Measurements from ENCODE around the gene INTS1. TPM values are rescaled to one million over a fixed set of nuclear protein-coding genes. Genes with fewer than 3 reads are reported as not detected.
"Not testable (repeated sequence)": the region's sequence is repeated elsewhere in the genome, so short reads cannot be mapped to it uniquely, and the experiment has no call there.

INTS1 gene
- total and polyA plus RNA-seq, 10 of the 15 experiments (the other 5 are each of a cell fraction or from before 2014, with no cell fraction given): 0.52 to 89.0 (median 15.1) TPM

DNA sequence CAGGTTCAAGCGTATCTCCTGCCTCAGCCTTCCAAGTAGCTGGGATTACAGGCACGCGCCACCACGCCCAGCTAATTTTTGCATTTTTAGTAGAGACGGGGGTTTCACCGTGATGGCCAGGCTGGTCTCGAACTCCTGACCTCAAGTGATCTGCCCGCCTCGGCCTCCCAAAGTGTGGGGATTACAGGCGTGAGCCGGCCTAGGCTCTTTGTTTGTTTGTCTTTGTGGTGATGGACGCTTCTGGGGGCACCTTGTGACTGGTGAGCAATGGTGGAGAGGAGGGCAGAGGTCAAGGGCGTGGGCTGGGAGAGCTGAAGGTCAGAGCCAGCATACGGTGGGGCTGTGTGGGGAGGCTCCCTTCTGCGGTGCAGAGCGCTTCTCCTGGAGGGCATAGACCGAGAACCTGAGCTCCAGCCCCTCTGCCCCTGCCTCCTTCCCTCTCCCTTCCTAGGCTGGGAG, 11.3 kb upstream of the INTS1 start:
- H4K20me1 ChIP-seq (ENCODE audit: control insufficient read depth, insufficient read depth); H3K36me3 ChIP-seq (ENCODE audit: control insufficient read depth in 2 of 2, insufficient read depth in 2 of 2, low read length in 1 of 2); H3K4me2 ChIP-seq (ENCODE audit: control insufficient read depth, insufficient read depth); DNase-seq (ENCODE audit: low read depth, low spot score); H3K9ac ChIP-seq (ENCODE audit: control insufficient read depth, insufficient read depth, low read length); FAIRE-seq; CTCF ChIA-PET; H3K27ac ChIP-seq (ENCODE audit: control insufficient read depth, insufficient read depth); ATAC-seq; SMC1A ChIA-PET (ENCODE audit: uncharacterized antibody, unreplicated experiment); RAD21 ChIA-PET (ENCODE audit: unreplicated experiment); BruUV-seq (replicated peaks); intact Hi-C loops (cut with micrococcal nuclease; ENCODE audit: unreplicated experiment); H3K4me3 ChIP-seq; H3K27me3 ChIP-seq (replicated peaks in 1 of 2; ENCODE audit: control insufficient read depth in 2 of 2, insufficient read depth in 2 of 2, low read length in 1 of 2); POLR2A ChIA-PET; H3K79me2 ChIP-seq (ENCODE audit: control insufficient read depth, insufficient read depth, low read length); H3K9me3 ChIP-seq (replicated peaks; ENCODE audit: control insufficient read depth, insufficient read depth, low read length); H3K4me1 ChIP-seq (ENCODE audit: control insufficient read depth, insufficient read depth, low read length); H2AFZ ChIP-seq (ENCODE audit: control insufficient read depth, low read depth, low read length); in situ Hi-C loops (cut with MboI): not testable (repeated sequence)
- 68% methylated on average over 17 of the region's 17 CpGs for WGBS (ENCODE audit: insufficient coverage, insufficient replicate concordance, low lambda C conversion rate, missing lambda C conversion rate)
- TF ChIP-seq NR2F1 (conservative IDR thresholded peaks at IDR 0.05): peak; percentile 26; the same call in 1 of the 2 replicates

DNA sequence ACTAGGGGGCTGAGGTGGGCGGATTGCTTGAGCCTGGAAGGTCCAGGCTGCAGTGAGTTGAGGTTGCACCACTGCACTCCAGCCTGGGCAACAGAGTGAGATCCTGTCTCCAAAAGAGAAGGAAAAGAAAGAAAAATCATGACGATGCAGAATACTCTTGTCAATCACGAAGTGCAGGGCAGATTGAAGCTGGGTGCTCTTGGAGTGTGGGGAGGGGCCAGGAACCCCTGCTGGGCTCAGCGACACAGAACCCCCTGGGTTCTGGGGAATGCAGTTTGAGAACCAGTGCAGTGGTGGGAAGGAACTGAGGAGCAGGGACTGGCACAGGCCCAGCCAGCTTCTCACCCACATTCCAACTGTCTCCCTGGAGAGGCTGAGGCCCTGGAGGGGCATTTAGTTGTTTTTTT, 10.8 kb upstream of the INTS1 start:
- Histone ChIP-seq H2AFZ (ENCODE audit: control insufficient read depth, low read depth, low read length) (no peak overlapping the region), H3K36me3 (ENCODE audit: control insufficient read depth in 2 of 2, insufficient read depth in 2 of 2, low read length in 1 of 2) (no peaks in the 10 kb centered on the region), H3K9me3 (replicated peaks; ENCODE audit: control insufficient read depth, insufficient read depth, low read length) (peaks cover 2% of the 10 kb centered on the region; the same call in 1 of the 3 replicates), H3K4me1 (ENCODE audit: control insufficient read depth, insufficient read depth, low read length) (peaks cover 10% of the 10 kb centered on the region), H4K20me1 (ENCODE audit: control insufficient read depth, insufficient read depth) (no peaks in the 10 kb centered on the region), H3K4me3 (no peak overlapping the region), H3K27me3 (replicated peaks in 1 of 2; ENCODE audit: control insufficient read depth in 2 of 2, insufficient read depth in 2 of 2, low read length in 1 of 2) (no peaks in the 10 kb centered on the region), H3K79me2 (ENCODE audit: control insufficient read depth, insufficient read depth, low read length) (no peaks in the 10 kb centered on the region), H3K4me2 (ENCODE audit: control insufficient read depth, insufficient read depth) (no peak overlapping the region), H3K9ac (ENCODE audit: control insufficient read depth, insufficient read depth, low read length) (no peak overlapping the region), H3K27ac (ENCODE audit: control insufficient read depth, insufficient read depth) (no peak overlapping the region)
- TF ChIP-seq, protein P1, sequence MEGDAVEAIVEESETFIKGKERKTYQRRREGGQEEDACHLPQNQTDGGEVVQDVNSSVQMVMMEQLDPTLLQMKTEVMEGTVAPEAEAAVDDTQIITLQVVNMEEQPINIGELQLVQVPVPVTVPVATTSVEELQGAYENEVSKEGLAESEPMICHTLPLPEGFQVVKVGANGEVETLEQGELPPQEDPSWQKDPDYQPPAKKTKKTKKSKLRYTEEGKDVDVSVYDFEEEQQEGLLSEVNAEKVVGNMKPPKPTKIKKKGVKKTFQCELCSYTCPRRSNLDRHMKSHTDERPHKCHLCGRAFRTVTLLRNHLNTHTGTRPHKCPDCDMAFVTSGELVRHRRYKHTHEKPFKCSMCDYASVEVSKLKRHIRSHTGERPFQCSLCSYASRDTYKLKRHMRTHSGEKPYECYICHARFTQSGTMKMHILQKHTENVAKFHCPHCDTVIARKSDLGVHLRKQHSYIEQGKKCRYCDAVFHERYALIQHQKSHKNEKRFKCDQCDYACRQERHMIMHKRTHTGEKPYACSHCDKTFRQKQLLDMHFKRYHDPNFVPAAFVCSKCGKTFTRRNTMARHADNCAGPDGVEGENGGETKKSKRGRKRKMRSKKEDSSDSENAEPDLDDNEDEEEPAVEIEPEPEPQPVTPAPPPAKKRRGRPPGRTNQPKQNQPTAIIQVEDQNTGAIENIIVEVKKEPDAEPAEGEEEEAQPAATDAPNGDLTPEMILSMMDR (IDR thresholded peaks at IDR 0.05 in 2 of 3, conservative IDR thresholded peaks at IDR 0.05 in 1 of 3; ENCODE audit: control insufficient read depth in 2 of 3, extremely low read depth in 1 of 3, insufficient read depth in 1 of 3, low read depth in 3 of 3, low read length in 3 of 3): no peak
- TF ChIP-seq GABPA (IDR thresholded peaks at IDR 0.05; ENCODE audit: low read depth) (no peak), POLR2A (IDR thresholded peaks at IDR 0.05; ENCODE audit: low read depth, low read length) (no peak), SMC3 (IDR thresholded peaks at IDR 0.05; ENCODE audit: borderline replicate concordance, low read length) (no peak), TCF12 (IDR thresholded peaks at IDR 0.05; ENCODE audit: low read depth, low read length) (no peak)
- in situ Hi-C loops (cut with MboI) (no loop called here), intact Hi-C loops (cut with micrococcal nuclease; ENCODE audit: unreplicated experiment) (no loop called here)
- ChIA-PET SMC1A (ENCODE audit: uncharacterized antibody, unreplicated experiment) (no interaction called here), POLR2A (no interaction called here), RAD21 (ENCODE audit: unreplicated experiment) (no interaction called here), CTCF (no interaction called here)
- 28% methylated on average over 4 of the region's 4 CpGs for WGBS (ENCODE audit: insufficient coverage, insufficient replicate concordance, low lambda C conversion rate, missing lambda C conversion rate)
- FAIRE-seq (no peak), DNase-seq (ENCODE audit: low read depth, low spot score) (no peak), ATAC-seq (no peak)
- no TSS peak for BruUV-seq (replicated peaks)

Data from GM12878 (cell line).